Activated naive CD8-positive, alpha-beta T cell treated with anti-CD3 and anti-CD28 coated beads, Interleukin-2, amount 10 ng/mL, durations not matched to agents 7 days and 5 days (primary cell): ENCODE results near the gene L2HGDH. TPM values are rescaled to one million over a fixed set of nuclear protein-coding genes. Genes with fewer than 3 reads are reported as not detected.

Experiments
- ATAC-seq: fragments of 150-1000 bp; cut with Tn5 transposase; one replicate; pipeline ENCODE4 v1.10.0; 2021; ENCODE audit warnings: low read depth, moderate library complexity
- POLR2A ChIA-PET: fragments of 350-600 bp; sonication (Branson Sonifier 250); formaldehyde crosslinking; loops from one replicate; lab custom pipeline; 2021; ENCODE audit warnings: antibody characterized with exemption; lab: Charles Lee
- DNase-seq: peaks from one replicate; pipeline ENCODE4 v3.0.0; 2021
- H3K27ac Mint-ChIP-seq: one replicate; pipeline ENCODE4 v1.8.0; 2022; ENCODE audit warnings: mild to moderate bottlenecking, mixed read lengths
- H3K27me3 Mint-ChIP-seq: one replicate; pipeline ENCODE4 v1.8.0; 2022; ENCODE audit warnings: mild to moderate bottlenecking, moderate library complexity, mixed read lengths
- H3K36me3 Mint-ChIP-seq: one replicate; pipeline ENCODE4 v1.8.0; 2021; ENCODE audit warnings: mild to moderate bottlenecking, mixed read lengths
- H3K4me1 Mint-ChIP-seq: one replicate; pipeline ENCODE4 v1.8.0; 2021; ENCODE audit warnings: mixed read lengths
- H3K4me3 Mint-ChIP-seq: one replicate; pipeline ENCODE4 v1.8.0; 2022; ENCODE audit warnings: mild to moderate bottlenecking, moderate library complexity, mixed read lengths
- H3K9me3 Mint-ChIP-seq: one replicate; pipeline ENCODE4 v1.8.0; 2021; ENCODE audit warnings: mixed read lengths
- total RNA-seq, 2 experiments: library from RNA; stranded (reverse); gene quantifications; one replicate each; pipeline ENCODE4 v1.2.3, GENCODE V29; 2021

Gene L2HGDH
- total RNA-seq, 2 experiments from 2014 or later: 11.5 to 12.1 TPM

DNA sequence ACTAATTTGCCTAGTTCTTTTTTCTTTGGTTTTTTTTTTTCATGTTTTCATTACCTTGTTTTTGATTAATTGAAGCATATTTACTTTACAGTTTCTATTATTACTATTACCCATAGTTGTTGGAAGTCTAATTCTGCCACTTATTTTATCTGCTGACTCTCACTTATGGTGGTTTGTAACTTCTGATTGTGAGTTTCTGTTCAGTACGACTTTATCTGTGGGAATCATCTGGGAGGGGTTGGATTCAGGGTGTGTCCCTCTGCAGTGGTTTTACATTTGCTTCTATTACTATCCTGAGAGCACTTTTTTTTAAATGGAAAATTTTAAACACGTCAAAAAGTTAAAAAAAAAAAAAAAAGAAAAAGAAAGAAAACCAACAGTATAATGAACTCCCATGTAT lies 54.3 kb downstream of the L2HGDH start:
- ATAC-seq: no peak
- no peaks in the 10 kb centered on the region for H3K27me3 Mint-ChIP-seq
- POLR2A ChIA-PET: no interaction called here
- peaks cover 2% of the 10 kb centered on the region for H3K9me3 Mint-ChIP-seq
- H3K4me3 Mint-ChIP-seq: no peak overlapping the region
- DNase-seq: no peak
- peaks cover 1% of the 10 kb centered on the region for H3K4me1 Mint-ChIP-seq
- H3K36me3 Mint-ChIP-seq: peaks cover 12% of the 10 kb centered on the region
- H3K27ac Mint-ChIP-seq: no peak overlapping the region

DNA sequence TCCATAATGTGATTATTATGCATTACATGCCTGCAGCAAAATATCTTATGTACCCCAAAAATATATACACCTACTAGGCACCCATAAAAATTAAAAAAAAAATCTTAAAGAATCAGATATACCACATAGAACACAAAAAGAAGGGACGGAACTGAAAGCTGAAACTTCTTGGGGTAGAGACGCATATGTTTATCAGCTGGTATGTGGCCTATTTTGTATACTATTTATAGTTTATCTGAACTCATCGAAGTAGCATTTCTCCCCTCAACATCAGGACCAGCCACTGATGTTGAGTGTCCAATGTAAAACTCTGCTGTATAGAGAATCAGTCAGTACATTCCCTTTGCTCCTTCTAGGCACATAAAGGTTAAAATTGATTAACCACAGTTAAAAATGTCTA lies 57.8 kb downstream of the L2HGDH start:
- no peaks in the 10 kb centered on the region for H3K27me3 Mint-ChIP-seq
- no peaks in the 10 kb centered on the region for H3K4me1 Mint-ChIP-seq
- no peak for DNase-seq
- peaks cover 2% of the 10 kb centered on the region for H3K9me3 Mint-ChIP-seq
- peaks cover 33% of the 10 kb centered on the region for H3K36me3 Mint-ChIP-seq
- ATAC-seq: no peak
- POLR2A ChIA-PET: no interaction called here
- H3K4me3 Mint-ChIP-seq: no peak overlapping the region
- no peak overlapping the region for H3K27ac Mint-ChIP-seq

DNA sequence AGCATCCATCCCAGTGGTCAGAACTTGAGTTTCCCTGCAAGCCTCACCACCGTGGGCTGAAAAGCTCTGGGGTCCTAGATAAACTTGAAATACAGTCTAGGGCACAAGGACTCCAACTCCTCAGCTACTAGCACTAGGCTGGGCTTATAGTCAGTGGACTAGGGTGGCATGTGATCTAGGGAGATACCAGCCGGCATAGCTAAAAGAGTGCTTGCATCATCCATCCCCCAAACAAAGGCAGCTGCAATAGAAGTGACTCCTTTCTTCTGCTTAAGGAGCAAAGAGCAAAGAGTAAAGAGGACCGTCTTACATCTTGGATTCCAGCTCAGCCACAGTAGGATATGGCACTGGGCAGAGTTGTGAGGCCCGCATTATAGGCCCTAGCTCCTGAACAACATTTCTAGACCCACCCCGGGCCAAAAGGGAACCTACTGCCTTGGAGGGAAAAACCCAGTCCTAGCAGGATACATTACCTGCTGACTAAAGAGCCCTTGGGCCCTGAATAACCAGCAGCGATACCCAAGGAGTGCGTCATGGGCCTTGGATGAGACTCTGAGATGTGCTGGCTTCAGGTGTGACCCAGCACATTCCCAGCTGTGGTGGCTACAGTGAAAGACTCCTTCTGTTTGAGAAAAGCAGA lies 62.8 kb downstream of the L2HGDH start:
- ATAC-seq: no peak
- H3K27ac Mint-ChIP-seq: no peak overlapping the region
- peaks cover 2% of the 10 kb centered on the region for H3K9me3 Mint-ChIP-seq
- DNase-seq: no peak
- POLR2A ChIA-PET: interaction anchor here (1.1 kb wide), 1 partner anchor 25 kb away, joined by 3 read pairs; no protein-coding TSS in a partner anchor
- H3K4me3 Mint-ChIP-seq: no peak overlapping the region
- H3K27me3 Mint-ChIP-seq: no peaks in the 10 kb centered on the region
- H3K4me1 Mint-ChIP-seq: no peaks in the 10 kb centered on the region
- H3K36me3 Mint-ChIP-seq: peaks cover 39% of the 10 kb centered on the region

DNA sequence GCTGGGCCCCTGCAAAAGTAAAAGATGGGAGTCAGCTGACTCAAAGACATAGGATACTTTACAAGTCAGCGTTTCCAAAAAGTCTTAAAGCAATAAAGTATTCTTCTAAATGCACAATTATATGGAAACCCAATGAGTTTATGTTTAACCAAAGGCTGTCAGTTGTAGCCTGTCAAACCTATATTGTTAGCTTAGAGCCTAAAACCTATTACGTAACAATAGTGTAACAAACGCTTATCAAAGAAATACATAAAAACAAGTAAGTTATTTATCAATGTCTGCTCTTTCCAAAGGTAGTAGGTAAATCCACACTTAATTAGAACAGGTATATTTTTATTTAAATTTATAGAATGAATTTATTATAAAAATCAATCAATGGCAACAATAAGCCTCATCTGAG lies 64.8 kb downstream of the L2HGDH start:
- H3K36me3 Mint-ChIP-seq: peaks cover 24% of the 10 kb centered on the region
- no peak for ATAC-seq

DNA sequence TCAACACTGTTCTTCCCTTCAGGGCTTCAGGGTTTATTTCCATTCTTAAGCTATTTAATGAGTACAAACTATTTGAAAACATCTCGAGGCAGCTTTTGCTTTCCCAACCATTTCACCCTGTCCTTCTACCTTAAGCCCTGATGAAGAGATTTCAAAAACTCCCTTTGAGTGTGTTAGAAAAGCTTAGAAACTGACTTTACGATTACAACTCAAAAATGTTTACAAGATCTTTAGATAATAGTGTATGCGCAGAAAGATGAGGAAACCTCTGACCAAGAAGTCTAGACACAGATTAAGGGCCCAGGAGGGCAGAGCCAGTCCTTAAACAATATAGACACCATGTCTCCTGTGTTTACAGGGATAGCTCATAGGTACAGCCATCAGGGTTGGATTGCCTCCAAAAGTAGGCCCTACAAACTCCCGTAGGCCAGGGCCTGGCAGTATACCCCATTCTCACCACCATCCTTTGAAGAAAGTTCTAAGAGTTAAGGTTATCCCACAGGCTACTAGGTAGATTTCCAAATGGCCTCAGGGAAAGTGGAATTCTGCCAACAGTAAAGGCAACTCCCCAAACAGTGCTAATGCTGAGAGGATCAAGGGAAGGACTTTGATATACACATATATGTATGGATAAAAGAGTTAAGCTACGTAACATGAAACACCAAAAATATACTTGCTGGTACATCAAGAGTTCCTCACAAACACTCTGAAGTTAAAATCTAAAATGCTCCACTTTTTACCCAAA lies 69.3 kb downstream of the L2HGDH start:
- DNase-seq (no peak), ATAC-seq (no peak)
- no peaks in the 10 kb centered on the region for H3K9me3 Mint-ChIP-seq
- H3K27ac Mint-ChIP-seq: no peak overlapping the region
- H3K4me1 Mint-ChIP-seq: no peaks in the 10 kb centered on the region
- no peaks in the 10 kb centered on the region for H3K27me3 Mint-ChIP-seq
- POLR2A ChIA-PET: no interaction called here
- H3K36me3 Mint-ChIP-seq: peaks cover 8% of the 10 kb centered on the region
- H3K4me3 Mint-ChIP-seq: no peak overlapping the region

More for the DNA sequence above, 64.8 kb downstream of the L2HGDH start:
- POLR2A ChIA-PET: no interaction called here
- Mint-ChIP-seq H3K27ac (no peak overlapping the region), H3K4me1 (no peaks in the 10 kb centered on the region), H3K9me3 (no peaks in the 10 kb centered on the region), H3K27me3 (no peaks in the 10 kb centered on the region), H3K4me3 (no peak overlapping the region)
- DNase-seq: no peak

DNA sequence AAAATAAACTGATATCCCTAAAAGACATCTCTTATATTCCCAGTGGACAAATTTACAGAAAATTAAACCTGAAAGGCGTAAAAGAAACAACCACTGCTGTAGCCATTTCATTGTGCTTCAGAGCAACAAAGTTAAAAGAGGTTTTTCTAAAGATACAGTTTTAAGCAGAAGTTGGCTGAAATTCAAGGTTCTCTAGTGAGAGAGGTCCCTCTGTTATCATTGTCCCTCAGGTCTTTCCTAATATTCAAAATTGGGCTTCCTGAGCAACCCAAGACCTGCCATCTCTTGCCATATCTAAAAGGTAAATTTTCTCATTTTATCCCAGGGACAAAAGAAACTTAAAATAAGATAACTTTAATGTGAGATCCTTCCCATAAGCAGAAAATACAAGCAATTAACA lies 69.9 kb downstream of the L2HGDH start:
- Mint-ChIP-seq H3K27ac (no peak overlapping the region), H3K9me3 (no peaks in the 10 kb centered on the region), H3K4me1 (no peaks in the 10 kb centered on the region), H3K36me3 (peaks cover 8% of the 10 kb centered on the region), H3K27me3 (no peaks in the 10 kb centered on the region), H3K4me3 (no peak overlapping the region)
- ATAC-seq (no peak), DNase-seq (no peak)
- POLR2A ChIA-PET: interaction anchor here (1.0 kb wide), 1 partner anchor 69 kb away, joined by 3 read pairs; no protein-coding TSS in a partner anchor

DNA sequence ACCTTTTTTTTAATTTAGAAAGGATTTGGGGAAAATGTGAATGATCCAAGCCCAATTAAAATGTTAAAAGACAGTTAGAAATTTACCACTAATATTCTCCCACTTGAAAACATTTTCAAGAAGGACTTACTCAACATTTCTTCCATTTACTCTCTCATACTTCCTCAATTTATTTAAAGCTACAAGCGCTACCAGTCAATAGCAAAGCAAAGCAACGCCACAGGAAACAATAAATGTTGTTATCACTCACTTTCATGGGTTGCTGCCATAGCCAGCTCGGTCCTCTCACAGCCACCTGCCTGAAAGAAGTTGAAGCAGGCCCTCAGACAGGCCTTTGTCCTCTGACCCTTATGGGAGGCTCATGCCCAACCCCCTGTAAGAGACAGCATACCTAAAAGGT lies 74.6 kb downstream of the L2HGDH start:
- peaks cover 10% of the 10 kb centered on the region for H3K36me3 Mint-ChIP-seq
- peaks cover 6% of the 10 kb centered on the region for H3K9me3 Mint-ChIP-seq
- ATAC-seq: no peak
- no peak for DNase-seq
- H3K27me3 Mint-ChIP-seq: no peaks in the 10 kb centered on the region
- H3K4me3 Mint-ChIP-seq: no peak overlapping the region
- POLR2A ChIA-PET: no interaction called here
- H3K4me1 Mint-ChIP-seq: no peaks in the 10 kb centered on the region
- H3K27ac Mint-ChIP-seq: no peak overlapping the region

DNA sequence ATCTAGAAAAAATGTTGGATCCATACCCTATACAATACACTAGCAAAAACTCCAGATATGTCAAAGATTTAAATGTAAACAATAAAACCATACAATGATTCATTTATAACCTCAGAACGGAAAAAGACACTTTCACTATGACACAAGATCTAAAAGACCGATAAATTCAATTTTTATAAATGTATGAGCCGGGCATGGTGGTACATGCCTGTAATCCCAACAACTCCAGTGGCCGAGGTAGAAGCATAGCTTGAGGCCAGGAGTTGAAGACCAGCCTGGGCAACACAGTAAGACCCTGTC lies 78.1 kb downstream of the L2HGDH start:
- Mint-ChIP-seq H3K27me3 (no peaks in the 10 kb centered on the region), H3K4me1 (peaks cover 14% of the 10 kb centered on the region), H3K27ac (no peak overlapping the region), H3K4me3 (no peak overlapping the region), H3K36me3 (peaks cover 9% of the 10 kb centered on the region), H3K9me3 (peaks cover 6% of the 10 kb centered on the region)
- DNase-seq (no peak), ATAC-seq (no peak)
- POLR2A ChIA-PET: no interaction called here

DNA sequence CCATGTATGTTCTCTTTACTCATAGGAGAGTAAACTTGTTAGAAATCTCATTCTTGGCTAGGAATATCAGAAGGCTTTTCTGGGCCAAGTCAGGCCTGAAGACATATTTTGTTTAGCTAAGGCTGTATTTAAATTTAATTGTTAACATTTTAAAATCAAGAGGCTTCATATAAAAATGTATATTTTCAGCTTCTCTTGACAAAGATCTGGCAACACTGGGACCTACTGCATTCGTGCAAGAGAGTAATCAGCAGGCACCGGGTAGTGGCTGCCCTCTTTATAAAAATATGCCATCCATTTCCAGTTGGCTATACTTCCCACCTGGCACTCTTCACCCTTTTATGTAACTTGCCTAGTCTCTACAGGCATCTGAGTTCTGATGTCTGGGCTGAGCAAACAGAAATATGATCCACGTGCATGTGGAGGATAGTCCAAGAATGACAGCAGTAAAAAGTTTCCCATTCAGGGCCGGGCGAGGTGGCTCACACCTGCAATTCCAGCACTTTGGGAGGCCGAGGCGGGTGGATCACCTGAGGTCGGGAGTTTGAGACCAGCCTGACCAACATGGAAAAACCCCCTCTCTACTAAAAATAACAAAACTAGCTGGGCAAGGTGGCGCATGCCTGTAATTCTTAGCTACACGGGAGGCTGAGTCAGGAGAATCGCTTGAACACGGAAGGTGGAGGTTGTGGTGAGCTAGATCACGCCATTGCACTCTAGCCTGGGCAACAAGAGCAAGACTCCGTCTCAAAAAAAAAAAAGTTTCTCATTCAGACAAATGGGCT lies 78.7 kb downstream of the L2HGDH start:
- ATAC-seq (no peak), DNase-seq (no peak)
- H3K9me3 Mint-ChIP-seq: peaks cover 6% of the 10 kb centered on the region
- H3K27ac Mint-ChIP-seq: no peak overlapping the region
- peak overlapping the region; percentile 3 for H3K4me3 Mint-ChIP-seq
- peaks cover 17% of the 10 kb centered on the region for H3K4me1 Mint-ChIP-seq
- POLR2A ChIA-PET: no interaction called here
- H3K27me3 Mint-ChIP-seq: no peaks in the 10 kb centered on the region
- peaks cover 11% of the 10 kb centered on the region for H3K36me3 Mint-ChIP-seq

DNA sequence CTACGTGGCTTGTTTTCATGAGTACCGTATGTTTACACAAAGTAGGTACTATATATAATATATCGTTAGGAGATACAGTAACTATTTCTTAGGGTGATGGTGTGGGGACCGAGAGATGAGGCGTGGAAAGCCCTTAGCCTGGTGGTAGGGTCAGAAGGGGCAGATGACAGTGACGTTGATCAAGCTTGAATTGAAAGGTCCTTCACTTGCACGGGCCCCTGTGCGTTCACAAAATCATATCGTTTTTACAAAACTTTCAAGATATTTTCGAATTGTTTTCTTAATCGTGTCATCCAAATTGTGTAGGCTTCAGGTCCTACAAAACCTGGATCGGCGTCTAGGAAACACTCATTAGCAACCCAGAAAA lies 79.8 kb downstream of the L2HGDH start:
- peaks cover 6% of the 10 kb centered on the region for H3K9me3 Mint-ChIP-seq
- no peaks in the 10 kb centered on the region for H3K27me3 Mint-ChIP-seq
- POLR2A ChIA-PET: interaction anchor here (1.2 kb wide), 3 partner anchors 80 to 646 kb away, joined by 6 to 9 read pairs (median 7); partner anchors contain the start of gene RPS29
- H3K4me3 Mint-ChIP-seq: peak overlapping the region; percentile 68
- peaks cover 17% of the 10 kb centered on the region for H3K4me1 Mint-ChIP-seq
- ATAC-seq: no peak
- peak overlapping the region; percentile 61 for H3K27ac Mint-ChIP-seq
- DNase-seq: no peak
- H3K36me3 Mint-ChIP-seq: peaks cover 13% of the 10 kb centered on the region

DNA sequence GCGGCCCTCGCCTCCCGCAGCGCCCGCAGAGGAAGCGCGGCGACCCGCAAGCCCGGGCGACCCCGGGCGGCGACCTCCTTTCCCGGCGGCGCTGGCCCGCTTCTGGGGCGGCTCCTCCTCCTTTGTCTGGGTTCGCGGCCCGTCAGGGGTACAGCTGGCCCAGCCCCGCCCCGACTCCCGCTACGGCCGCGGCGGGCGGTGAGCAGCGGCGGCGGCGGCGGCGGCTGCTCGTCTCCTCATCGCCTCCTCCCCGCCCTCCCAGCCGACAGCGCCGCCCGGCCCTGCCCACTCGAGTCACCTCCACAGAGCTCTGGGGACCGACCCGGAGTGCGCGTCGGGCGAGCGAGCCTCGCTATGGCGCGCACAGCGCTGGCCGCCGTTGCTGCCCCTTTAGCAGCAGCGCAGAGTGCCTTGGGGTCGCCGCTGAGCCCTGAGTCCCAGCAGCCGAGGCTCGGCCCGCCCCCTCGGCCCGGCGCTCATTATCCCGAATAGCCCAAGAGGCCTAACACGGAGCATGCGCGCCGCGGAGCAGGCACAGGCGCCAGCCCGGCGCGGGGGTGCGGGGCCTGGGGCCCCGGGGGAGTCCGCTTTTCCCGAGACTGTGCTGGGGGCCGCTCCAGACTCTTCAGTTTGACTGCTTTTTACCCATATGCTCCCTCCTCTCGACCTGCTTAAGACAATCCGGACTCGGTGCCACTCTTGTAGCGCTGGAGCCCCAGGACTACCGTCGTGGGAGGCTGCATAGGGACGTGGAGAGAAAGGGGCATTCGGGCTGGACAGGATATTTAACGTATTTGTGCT lies 80.4 kb downstream of the L2HGDH start, which contains the start of gene SOS2:
SOS2 (minus strand) TSS at position 104 of the 801 bp plus-strand sequence. CDS start 295 bp downstream, outside the sequence.
- H3K27ac Mint-ChIP-seq: peak within 1 kb of the TSS; percentile 96
- peaks cover 17% of the 10 kb centered on the region for H3K4me1 Mint-ChIP-seq
- no peaks in the 10 kb centered on the region for H3K27me3 Mint-ChIP-seq
- peaks cover 13% of the 10 kb centered on the region for H3K36me3 Mint-ChIP-seq
- peak within 1 kb of the TSS; percentile 82 for H3K4me3 Mint-ChIP-seq
- POLR2A ChIA-PET: interaction anchor here (0.6 to 1.2 kb wide), 5 partner anchors 27 to 646 kb away, joined by 3 to 9 read pairs (median 6); partner anchors contain the start of genes RPS29 and VCPKMT
- H3K9me3 Mint-ChIP-seq: peaks cover 6% of the 10 kb centered on the region
- DNase-seq (peak; percentile 89), ATAC-seq (peak; percentile 81)

DNA sequence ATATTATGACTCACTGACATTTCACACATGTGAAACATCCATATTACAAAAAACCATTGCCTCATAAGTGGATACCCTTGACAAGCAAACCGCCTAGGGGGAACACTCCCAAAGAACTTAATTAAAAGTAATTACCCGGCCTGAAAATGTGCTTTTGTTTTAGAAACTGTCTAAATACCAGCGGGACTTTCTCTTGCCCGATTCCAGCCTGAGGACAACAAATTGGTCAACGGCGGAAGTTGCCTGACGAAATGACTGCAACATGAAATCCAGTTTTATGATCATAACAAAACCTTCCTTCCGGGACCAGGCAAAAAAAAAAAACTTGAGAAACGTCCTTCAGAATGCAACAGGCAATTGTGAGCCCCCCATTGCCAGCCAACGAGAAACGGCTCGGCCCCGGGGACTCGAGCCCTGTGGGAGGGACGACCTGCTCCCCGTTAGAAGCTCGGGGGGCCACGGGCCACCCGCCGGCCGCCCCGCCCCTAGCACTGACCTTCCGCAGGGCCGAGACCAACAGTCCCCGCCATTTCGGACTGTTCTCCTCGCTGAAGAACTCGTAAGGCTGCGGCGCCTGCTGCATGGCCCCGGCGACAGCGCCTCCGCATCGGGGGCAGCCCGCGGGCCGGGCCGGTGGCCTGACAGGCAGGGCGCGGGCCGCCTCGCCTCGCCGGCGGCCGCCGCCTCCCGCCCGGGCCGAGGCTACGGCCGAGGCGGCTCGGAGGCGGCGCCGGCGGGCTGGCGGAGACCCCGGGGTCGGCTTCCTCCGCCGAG lies 81.1 kb downstream of the L2HGDH start:
- ATAC-seq (peak; percentile 30), DNase-seq (no peak)
- Mint-ChIP-seq H3K36me3 (peaks cover 13% of the 10 kb centered on the region), H3K4me3 (peak overlapping the region; percentile 82), H3K4me1 (peaks cover 20% of the 10 kb centered on the region), H3K27ac (peak overlapping the region; percentile 96), H3K9me3 (peaks cover 6% of the 10 kb centered on the region), H3K27me3 (no peaks in the 10 kb centered on the region)
- POLR2A ChIA-PET: interaction anchor here (1.0 to 1.2 kb wide), 4 partner anchors 82 to 645 kb away, joined by 3 to 9 read pairs (median 6); partner anchors contain the start of genes RPS29 and VCPKMT
